Upper lobe of right lung (tissue), 1 donor: ENCODE results near the gene PSMA2. TPM values are rescaled to one million over a fixed set of nuclear protein-coding genes. Genes with fewer than 3 reads are reported as not detected.

Source experiments
- ATAC-seq: fragments of 200-7000 bp; cut with Tn5 transposase; one replicate; pipeline ENCODE4 v1.9.1; 2020; ENCODE audit warnings: mild to moderate bottlenecking, moderate library complexity
- DNase-seq: peaks from one replicate; pipeline ENCODE4 v3.0.0-alpha.2; 2020
- H3K27ac ChIP-seq: fragments of 200-600 bp; one replicate; pipeline ENCODE4 v1.8.0; 2022
- H3K27me3 ChIP-seq: fragments of 200-600 bp; one replicate; pipeline ENCODE4 v1.8.0; 2022; ENCODE audit warnings: mild to moderate bottlenecking
- H3K36me3 ChIP-seq: fragments of 200-600 bp; one replicate; pipeline ENCODE4 v1.8.0; 2022
- H3K4me1 ChIP-seq: fragments of 200-600 bp; one replicate; pipeline ENCODE4 v1.8.0; 2022
- H3K4me3 ChIP-seq: fragments of 200-600 bp; one replicate; pipeline ENCODE4 v1.8.0; 2022; ENCODE audit warnings: mild to moderate bottlenecking
- H3K9me3 ChIP-seq: fragments of 200-600 bp; one replicate; pipeline ENCODE4 v1.8.0; 2022
- CTCF ChIP-seq: fragments of 200-600 bp; IDR thresholded peaks from one replicate; pipeline ENCODE4 v1.8.0; 2022; ENCODE audit warnings: antibody characterized with exemption
- intact Hi-C: fragments of 100-400 bp; cut with DNase I; formaldehyde crosslinking; loops from one replicate; pipeline ENCODE4 v1.11.0; 2022
- total RNA-seq: library from RNA; stranded (reverse); fragmentation: NEBNext Ultra II Directional; extraction: Animal tissue kit (Norgen Biotek cat#: 25700); gene quantifications from one replicate; pipeline ENCODE4 v1.2.1, GENCODE V29; 2021
- donor health status: DM: no; HTN: yes; CAD: no; lungs with severe emphysema.

PSMA2 gene
- total RNA-seq, 1 donor from 2014 or later, result 55.1 TPM

- no peak for DNase-seq
- Histone ChIP-seq H3K27me3 (no peaks in the 10 kb centered on the region), H3K9me3 (no peaks in the 10 kb centered on the region), H3K4me3 (no peak overlapping the region), H3K36me3 (no peaks in the 10 kb centered on the region), H3K4me1 (no peaks in the 10 kb centered on the region), H3K27ac (no peak overlapping the region)
- ATAC-seq, result no peak
- TF ChIP-seq CTCF, result no peak
- intact Hi-C loops, result no loop called here
These were observed 44.4 kb upstream of the PSMA2 start for GRCh38 chr7:42976371-42976770.

- no peak for DNase-seq
- ATAC-seq, result peak; percentile 64
- no peak for TF ChIP-seq CTCF
- Histone ChIP-seq H3K4me3 (no peak overlapping the region), H3K36me3 (no peaks in the 10 kb centered on the region), H3K4me1 (no peaks in the 10 kb centered on the region), H3K27me3 (no peaks in the 10 kb centered on the region), H3K9me3 (no peaks in the 10 kb centered on the region), H3K27ac (no peak overlapping the region)
- intact Hi-C loops, result no loop called here
These were observed 40.9 kb upstream of the PSMA2 start for GRCh38 chr7:42972699-42973500.

GRCh38 chr7:42967391-42967790 is 35.4 kb upstream of the PSMA2 start:
- H3K27me3 ChIP-seq, result no peaks in the 10 kb centered on the region
- no peak overlapping the region for H3K27ac ChIP-seq
- ATAC-seq, result no peak
- intact Hi-C loops, result no loop called here
- no peak overlapping the region for H3K4me3 ChIP-seq
- no peaks in the 10 kb centered on the region for H3K9me3 ChIP-seq
- no peak for DNase-seq
- TF ChIP-seq CTCF, result no peak
- H3K36me3 ChIP-seq, result no peaks in the 10 kb centered on the region
- no peaks in the 10 kb centered on the region for H3K4me1 ChIP-seq

- H3K27me3 ChIP-seq, result no peaks in the 10 kb centered on the region
- no peaks in the 10 kb centered on the region for H3K4me1 ChIP-seq
- no peak for TF ChIP-seq CTCF
- no peaks in the 10 kb centered on the region for H3K9me3 ChIP-seq
- H3K4me3 ChIP-seq, result no peak overlapping the region
- H3K36me3 ChIP-seq, result no peaks in the 10 kb centered on the region
- no peak overlapping the region for H3K27ac ChIP-seq
- intact Hi-C loops, result no loop called here
- no peak for ATAC-seq
- DNase-seq, result no peak
These were observed 33.2 kb upstream of the PSMA2 start for GRCh38 chr7:42964849-42965805.

GRCh38 chr7:42964293-42964692 is 32.3 kb upstream of the PSMA2 start:
- intact Hi-C loops, result no loop called here
- no peaks in the 10 kb centered on the region for H3K9me3 ChIP-seq
- no peaks in the 10 kb centered on the region for H3K4me1 ChIP-seq
- H3K4me3 ChIP-seq, result no peak overlapping the region
- TF ChIP-seq CTCF, result no peak
- H3K27me3 ChIP-seq, result no peaks in the 10 kb centered on the region
- DNase-seq (no peak), ATAC-seq (no peak)
- no peaks in the 10 kb centered on the region for H3K36me3 ChIP-seq
- no peak overlapping the region for H3K27ac ChIP-seq
